ENCODE measurements around the gene STUB1.

STUB1 gene

DNA sequence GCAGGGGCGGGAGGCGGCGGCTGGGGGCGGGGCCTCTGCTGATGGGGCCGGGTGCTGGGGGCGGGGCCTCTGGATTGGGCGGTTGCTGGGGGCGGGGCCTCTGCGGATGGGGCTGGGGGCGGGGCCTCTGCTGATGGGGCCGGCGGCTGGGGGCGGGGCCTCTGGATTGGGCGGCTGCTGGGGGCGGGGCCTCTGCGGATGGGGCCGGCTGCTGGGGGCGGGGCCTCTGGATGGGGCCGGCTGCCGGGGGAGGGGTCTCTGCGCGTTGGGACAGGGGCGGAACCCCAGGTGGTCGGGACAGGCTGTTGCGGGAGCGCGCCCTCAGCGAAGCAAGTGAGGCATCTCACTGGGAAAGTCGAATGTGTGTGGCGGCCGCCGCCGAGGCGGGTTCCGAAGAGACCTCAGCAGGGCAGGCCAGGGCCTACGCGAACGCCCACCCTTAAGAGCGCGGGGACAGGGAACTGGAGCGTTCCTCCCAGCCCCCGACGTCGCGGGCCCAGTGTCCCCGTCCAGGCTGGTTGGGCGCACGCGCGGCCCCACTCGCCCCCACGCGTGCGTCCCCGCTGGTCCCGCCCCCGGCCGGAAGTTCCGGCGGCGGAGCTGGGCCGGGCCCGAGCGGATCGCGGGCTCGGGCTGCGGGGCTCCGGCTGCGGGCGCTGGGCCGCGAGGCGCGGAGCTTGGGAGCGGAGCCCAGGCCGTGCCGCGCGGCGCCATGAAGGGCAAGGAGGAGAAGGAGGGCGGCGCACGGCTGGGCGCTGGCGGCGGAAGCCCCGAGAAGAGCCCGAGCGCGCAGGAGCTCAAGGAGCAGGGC lies at the start of gene STUB1:
TSS of gene STUB1 (plus strand) at position 597 of the 811 bp plus-strand sequence. CDS start at position 713, 116 bp downstream.
- peak; percentile 86 for DNase-seq

GRCh38 chr16:630815-631405 lies 49.3 kb upstream of the STUB1 start, which contains the start of gene WFIKKN1:
TSS of gene WFIKKN1 (plus strand) at chr16:630985. CDS start at chr16:631254, 269 bp downstream.
- DNase-seq, result no peak

DNA sequence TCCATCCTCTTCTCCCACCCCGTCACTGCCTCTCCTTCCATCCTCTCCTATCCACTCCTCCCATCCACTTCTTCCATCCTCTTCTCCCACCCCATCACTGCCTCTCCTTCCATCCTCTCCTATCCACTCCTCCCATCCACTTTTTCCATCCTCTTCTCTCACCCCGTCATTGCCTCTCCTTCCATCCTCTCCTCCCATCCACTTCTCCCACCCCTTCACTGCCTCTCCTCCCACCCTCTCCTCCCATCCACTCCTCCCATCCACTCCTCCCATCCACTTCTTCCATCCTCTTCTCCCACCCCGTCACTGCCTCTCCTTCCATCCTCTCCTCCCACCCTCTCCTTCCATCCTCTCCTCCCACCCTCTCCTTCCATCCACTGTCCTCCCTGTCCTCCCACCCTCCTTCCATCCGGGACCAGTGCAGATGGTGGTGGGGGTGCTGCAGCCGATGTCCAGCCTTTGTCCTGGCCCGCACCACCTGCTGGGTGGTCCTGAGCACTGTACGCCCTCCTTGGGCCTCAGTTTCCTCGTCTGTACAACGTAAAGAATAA lies 48.3 kb upstream of the STUB1 start:
- no peak for DNase-seq

- no peak for DNase-seq
These were observed 47.5 kb upstream of the STUB1 start for GRCh38 chr16:632486-633335.

GRCh38 chr16:633336-634050 lies 46.7 kb upstream of the STUB1 start:
- no peak for DNase-seq

- no peak for DNase-seq
These were observed 46.0 kb upstream of the STUB1 start for GRCh38 chr16:634051-634670.

DNA sequence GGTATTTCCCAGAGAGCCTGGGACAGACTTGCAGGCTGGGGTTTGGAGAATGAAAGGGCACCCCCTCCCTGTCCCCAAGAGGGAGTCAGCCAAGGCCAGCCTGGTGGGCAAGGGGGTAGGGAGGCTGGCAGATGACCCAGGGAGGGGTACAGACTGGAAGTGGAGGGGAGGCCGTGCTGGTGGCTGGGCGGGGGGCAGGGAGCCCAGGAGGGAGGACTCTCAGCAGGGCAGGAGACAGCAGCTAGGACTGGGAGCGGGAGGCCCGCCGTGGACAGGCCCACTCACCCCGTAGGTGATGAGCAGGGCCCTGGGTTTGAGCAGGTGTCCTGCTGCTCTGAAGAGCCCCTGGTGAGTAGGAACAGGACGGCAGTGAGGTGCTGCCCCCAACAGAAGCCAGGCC lies 45.2 kb upstream of the STUB1 start:
- DNase-seq, result no peak

GRCh38 chr16:635573-636205 lies 44.5 kb upstream of the STUB1 start:
- no peak for DNase-seq

- peak; percentile 95 for DNase-seq
These were observed 43.8 kb upstream of the STUB1 start, which contains the start of gene METTL26 for GRCh38 chr16:636206-637080. TSS of gene METTL26 (minus strand) at chr16:636305. CDS start at chr16:636290, 15 bp downstream.

DNA sequence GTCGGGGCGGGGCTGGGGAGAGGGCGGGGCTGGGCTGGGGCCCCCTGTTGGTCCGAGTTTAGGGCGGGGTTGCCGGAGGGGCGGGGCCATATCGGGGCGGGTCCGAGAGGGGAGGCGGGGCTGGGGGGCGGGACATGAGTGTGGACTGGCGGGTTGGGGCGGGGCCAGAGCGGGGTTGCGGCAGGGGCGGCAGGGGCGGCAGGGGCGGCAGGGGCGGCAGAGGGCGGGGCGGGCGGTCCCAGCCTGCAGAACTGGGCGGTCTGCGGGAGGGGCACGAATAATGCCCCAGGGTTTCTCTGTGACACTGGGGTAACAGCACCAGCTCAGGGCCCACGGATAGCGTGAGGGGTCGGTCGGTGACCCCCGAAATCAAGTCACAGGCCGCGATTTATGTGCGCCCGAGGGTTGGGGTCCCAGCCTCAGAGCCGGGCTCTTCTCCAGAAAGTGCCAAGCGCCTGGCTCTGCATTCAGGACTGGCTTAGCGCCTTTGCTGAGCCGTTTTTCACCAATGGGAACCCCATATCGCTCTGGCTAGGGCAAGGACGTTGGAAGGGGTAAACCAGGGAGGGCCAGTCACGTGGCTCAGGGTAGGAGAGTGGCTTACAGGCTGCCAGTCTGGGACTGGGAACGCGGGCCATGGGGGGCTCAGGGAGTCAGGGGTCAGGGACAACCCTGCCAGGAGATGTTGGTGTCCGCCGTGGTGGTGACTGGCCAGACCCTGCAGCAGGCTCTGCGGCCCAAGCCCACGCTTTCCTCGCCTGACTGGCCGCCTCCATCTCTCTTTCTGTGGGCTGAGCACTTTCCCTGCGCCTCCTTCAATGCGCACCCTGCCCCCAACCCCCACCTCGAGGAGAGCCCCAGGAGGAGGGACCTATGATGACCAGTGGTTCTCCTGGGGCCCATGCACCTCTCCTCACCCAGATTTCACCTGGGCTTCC lies 42.9 kb upstream of the STUB1 start:
- peak; percentile 86 for DNase-seq

GRCh38 chr16:638034-638543 lies 42.1 kb upstream of the STUB1 start:
- DNase-seq, result no peak

- no peak for DNase-seq
These were observed 41.4 kb upstream of the STUB1 start for GRCh38 chr16:638836-639235.

DNA sequence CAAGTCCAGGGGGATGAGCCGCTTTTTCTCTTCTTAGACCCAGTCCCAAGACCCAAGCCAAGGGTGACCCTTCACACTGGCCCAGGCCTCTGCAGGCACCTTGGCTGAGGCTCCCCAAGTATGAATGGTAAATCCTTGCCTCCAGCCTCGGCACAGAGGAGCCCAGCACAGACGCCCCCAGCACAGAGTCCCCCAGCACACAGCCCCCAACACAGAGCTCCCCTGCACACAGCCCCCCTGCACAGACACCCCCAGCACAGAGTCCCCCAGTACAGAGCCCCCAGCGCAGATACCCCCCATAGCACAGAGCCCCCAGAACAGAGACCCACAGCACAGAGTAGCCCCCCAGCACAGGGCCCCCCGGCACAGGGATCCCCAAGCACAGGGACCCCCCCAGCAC lies 39.6 kb upstream of the STUB1 start:
- no peak for DNase-seq

DNA sequence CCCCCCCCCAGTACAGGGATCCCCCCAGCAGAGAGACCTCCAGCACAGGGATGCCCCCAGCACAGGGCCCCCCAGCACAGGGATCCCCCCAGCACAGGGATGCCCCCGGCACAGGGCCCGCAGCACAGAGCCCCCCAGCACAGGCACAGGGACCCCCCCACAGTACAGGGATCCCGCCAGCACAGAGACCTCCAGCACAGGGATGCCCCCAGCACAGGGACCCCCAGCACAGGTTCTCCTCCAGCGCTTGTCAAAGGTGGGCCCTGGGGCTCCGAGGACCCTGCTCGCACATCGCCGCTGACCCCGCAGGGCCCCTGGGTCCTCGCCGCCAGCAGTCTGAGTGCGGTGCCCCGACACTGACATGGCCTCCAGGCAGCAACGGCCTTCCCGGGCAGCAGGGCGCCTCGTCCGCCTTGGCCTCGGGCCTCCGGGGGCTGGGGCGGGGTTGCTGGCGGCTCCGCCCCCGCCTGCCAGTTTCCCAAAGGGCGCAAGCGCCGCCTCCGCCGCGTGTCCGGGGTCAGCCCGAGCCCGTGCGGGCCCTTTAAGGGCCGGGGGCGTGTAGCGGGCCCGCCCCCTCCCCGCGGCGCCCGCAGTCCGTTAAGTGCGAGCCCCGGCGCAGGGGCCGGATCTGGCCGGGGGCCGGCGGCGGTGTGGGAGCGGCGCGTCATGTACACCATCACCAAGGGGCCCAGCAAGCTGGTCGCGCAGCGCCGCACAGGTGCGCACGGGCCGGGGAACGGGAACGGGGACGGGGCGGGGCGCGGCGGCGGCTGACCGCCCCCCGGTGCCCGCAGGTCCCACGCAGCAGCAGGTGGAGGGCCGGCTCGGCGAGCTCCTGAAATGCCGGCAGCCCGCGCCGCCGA lies 38.7 kb upstream of the STUB1 start, which contains the start of gene MCRIP2:
TSS of gene MCRIP2 (plus strand) at position 503 of the 863 bp plus-strand sequence. CDS start at position 667, 164 bp downstream.
- peak; percentile 68 for DNase-seq

DNA sequence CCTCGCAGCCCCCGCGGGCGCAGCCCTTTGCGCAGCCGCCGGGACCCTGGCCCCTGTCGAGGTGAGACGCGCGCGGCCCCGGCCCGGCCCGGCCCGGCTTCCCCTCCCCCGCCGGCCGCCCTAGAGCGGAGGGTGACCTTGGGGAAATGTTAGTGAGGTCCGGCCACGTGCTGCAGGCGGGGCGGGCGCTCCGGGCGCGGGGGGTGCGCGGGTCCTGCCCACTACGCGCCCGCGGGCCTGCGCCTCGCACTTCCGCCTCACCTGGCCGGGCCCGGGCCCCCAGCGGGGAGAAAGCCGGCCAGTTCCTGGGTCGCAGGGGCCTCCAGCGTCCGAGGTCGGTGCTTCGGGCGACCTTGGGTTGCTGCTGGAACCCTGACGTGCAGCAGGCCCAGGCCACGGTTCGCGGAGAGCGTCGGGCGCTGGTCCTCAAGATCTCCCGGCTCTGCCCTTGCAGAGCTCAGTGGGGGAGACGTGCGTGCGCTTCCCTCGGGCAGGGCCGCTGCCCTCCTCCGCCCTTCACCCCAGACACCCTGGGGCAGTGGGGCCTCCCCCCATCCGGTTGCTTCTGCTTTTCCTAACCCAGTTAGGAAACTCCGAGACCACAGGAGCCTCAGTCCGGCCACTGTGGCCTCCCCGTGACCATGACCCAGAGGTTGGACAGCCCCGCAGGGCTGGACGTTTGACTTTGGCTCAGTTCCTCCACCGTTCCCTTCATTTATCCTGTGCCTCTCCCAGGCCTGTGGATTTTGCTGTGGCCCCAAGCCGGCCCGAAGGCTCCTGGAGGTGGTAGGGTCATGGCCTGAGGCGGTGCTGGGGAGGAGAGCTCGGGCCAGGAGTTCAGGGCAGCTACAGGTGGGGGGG lies 37.8 kb upstream of the STUB1 start:
- peak; percentile 71 for DNase-seq

- DNase-seq, result no peak
These were observed 37.2 kb upstream of the STUB1 start for GRCh38 chr16:643050-643368.

DNA sequence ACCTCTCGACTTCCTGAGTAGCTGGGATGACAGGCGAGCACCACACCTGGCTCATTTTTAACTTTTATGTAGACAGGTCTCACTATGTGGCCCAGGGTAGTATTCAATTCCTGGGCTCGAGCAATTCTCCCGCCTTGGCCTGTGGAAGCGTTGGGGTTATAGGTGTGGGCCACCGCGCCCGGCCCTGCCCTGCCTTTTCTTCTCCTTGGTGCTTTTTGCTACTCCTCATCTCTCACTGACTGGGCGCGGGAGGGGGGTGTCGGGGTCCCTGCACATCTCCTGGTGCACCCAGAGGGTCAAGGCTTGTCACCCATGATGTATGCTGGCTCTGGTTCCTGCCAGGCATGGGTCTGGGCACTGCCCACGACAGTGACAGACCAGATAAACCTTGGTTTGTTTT lies 35.7 kb upstream of the STUB1 start:
- no peak for DNase-seq

All from CD4-positive, alpha-beta T cell treated with Interleukin-15 for 1 hour (primary cell).